ENCODE data around the gene RHBDD1.

Gene RHBDD1

DNA sequence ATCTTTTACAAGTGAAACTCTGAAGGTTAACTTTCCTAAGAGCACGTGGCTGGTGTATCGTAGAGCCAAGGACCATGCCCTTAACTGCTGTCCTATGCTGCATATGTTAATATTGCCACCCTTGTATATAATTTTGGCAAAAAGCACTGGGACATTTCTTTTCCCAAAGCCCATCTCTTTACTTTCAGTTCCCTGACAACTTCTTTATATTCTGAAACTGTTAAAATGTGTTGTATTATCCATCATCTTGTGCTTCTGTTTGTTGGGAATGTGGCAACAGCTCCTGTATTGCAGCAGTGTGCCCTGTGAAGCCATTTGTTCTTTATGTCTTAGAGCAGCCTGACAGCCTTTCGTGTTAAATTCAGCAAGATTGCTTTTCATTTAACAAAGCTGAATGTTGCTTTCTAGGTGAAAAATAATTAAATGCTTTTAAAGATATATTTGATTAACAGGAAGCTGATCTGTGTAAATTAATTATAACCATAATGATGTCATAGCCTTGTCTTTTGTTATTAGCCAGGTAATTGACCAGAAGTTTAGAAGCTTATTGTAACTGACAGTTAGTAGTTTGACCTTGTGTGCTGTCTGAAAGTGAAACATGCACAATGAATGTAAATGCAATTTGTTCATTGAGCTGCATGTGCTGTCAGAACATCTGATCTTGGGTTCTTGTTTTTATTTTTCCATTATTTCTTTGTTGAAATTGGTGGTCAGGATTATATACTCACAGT lies 9.7 kb downstream of the RHBDD1 start:
- no peak for FAIRE-seq
- no peak for DNase-seq (ENCODE audit: insufficient read length, low spot score)
- no peak for TF ChIP-seq CTCF (IDR thresholded peaks at IDR 0.05; ENCODE audit: insufficient read depth, missing control alignments)

GRCh38 chr2:226847090-226847489 lies 11.2 kb downstream of the RHBDD1 start:
- DNase-seq (ENCODE audit: insufficient read length, low spot score) (no peak), FAIRE-seq (no peak)
- TF ChIP-seq CTCF (IDR thresholded peaks at IDR 0.05; ENCODE audit: insufficient read depth, missing control alignments) = no peak

- FAIRE-seq = no peak
- no peak for DNase-seq (ENCODE audit: insufficient read length, low spot score)
- TF ChIP-seq CTCF (IDR thresholded peaks at IDR 0.05; ENCODE audit: insufficient read depth, missing control alignments) = no peak
Measured at GRCh38 chr2:226847511-226847910, 11.7 kb downstream of the RHBDD1 start.

GRCh38 chr2:226849349-226849748 lies 13.5 kb downstream of the RHBDD1 start:
- TF ChIP-seq CTCF (IDR thresholded peaks at IDR 0.05; ENCODE audit: insufficient read depth, missing control alignments) = no peak
- no peak for FAIRE-seq

DNA sequence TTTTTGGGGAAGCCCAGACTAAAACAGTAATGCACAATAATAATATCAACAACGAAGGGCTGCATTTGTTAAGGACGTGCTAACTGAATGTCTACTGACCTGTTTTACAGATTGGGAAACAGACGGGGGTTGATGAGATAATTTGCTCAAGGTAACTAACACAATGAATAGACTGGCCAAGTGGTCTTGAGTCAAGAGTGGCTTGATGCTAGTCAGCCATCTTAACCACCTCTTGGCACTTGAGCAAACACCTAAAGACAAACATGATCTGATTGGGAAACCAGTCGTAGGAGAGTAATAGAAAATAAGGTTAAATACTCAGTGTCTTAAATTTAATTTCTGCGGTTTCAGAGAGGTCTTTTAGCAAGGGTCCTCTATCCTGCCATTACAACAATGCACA lies 14.2 kb downstream of the RHBDD1 start:
- no peak for DNase-seq (ENCODE audit: insufficient read length, low spot score)
- no peak for TF ChIP-seq CTCF (IDR thresholded peaks at IDR 0.05; ENCODE audit: insufficient read depth, missing control alignments)
- FAIRE-seq = no peak

More at GRCh38 chr2:226849349-226849748, 13.5 kb downstream of the RHBDD1 start:
- no peak for DNase-seq (ENCODE audit: insufficient read length, low spot score)

GRCh38 chr2:226855787-226856186 lies 19.9 kb downstream of the RHBDD1 start:
- DNase-seq (ENCODE audit: insufficient read length, low spot score) (no peak), FAIRE-seq (no peak)
- TF ChIP-seq CTCF (IDR thresholded peaks at IDR 0.05; ENCODE audit: insufficient read depth, missing control alignments) = no peak

DNA sequence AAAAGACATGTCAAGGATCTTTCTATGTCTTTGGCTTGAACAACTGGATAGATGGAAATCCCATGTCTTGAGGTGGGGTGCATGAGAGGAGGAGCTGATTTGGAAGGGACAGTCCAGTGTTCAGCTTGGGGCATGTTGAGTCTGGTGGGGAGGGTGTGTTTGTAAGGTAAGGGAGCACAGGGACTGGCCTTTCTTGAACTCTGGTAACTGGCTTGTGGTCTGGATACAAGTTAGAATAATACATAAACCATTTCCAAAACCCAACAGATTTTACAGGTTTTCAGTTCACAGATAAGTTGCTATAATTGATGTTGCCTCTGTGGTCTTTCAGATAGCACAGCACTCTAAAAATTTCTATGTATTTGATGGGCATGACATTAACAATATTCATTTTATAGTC lies 24.2 kb downstream of the RHBDD1 start:
- DNase-seq (ENCODE audit: insufficient read length, low spot score) (no peak), FAIRE-seq (no peak)
- TF ChIP-seq CTCF (IDR thresholded peaks at IDR 0.05; ENCODE audit: insufficient read depth, missing control alignments) = no peak
